GM12878 (cell line): Measurements from ENCODE around the gene SCN10A. TPM values are rescaled to one million over a fixed set of nuclear protein-coding genes. Genes with fewer than 3 reads are reported as not detected.

Source experiments
- ATAC-seq: fragments of 200-7000 bp; cut with Tn5 transposase; 3 replicates; pipeline ENCODE4 v1.9.1; 2020; ENCODE audit warnings: mild to moderate bottlenecking, moderate library complexity
- BruUV-seq: library from RNA; stranded (reverse); fragments of 400-500 nt; replicated peaks from 2 replicates; lab custom pipeline; 2021; lab: Mats Ljungman, UMichigan
- CTCF ChIA-PET: fragments of 300-600 bp; sonication (Branson Sonifier 250); formaldehyde crosslinking; extraction: SDS; loops from one replicate; lab custom pipeline; 2021; ENCODE audit warnings: inconsistent platforms; lab: Yijun Ruan, JAX
- POLR2A ChIA-PET: fragments of 350-600 bp; formaldehyde crosslinking; extraction: SDS; loops from one replicate; lab custom pipeline; 2021; ENCODE audit warnings: inconsistent platforms; lab: Charles Lee
- RAD21 ChIA-PET: fragments of 300-600 bp; sonication (Branson Sonifier 250); formaldehyde crosslinking; loops from one replicate; lab custom pipeline; 2023; ENCODE audit warnings: antibody characterized with exemption; ENCODE audit not compliant: unreplicated experiment; lab: Charles Lee
- SMC1A ChIA-PET: fragments of 300-600 bp; sonication (Branson Sonifier 250); formaldehyde crosslinking; loops from one replicate; lab custom pipeline; 2023; ENCODE audit not compliant: unreplicated experiment, uncharacterized antibody; lab: Charles Lee
- DNase-seq: peaks from one replicate; pipeline ENCODE4 v3.0.0-alpha.2; 2011; ENCODE audit warnings: low read depth, low spot score
- FAIRE-seq: peaks from 3 replicates; lab custom pipeline; 2011; peaks lifted over from hg19 to GRCh38; lab: Jason Lieb, UNC
- H2AFZ ChIP-seq: 2 replicates; pipeline ENCODE4 v1.6.0; 2011; ENCODE audit warnings: low read depth, low read length, control low read depth; ENCODE audit not compliant: control insufficient read depth
- H3K27ac ChIP-seq: 2 replicates; pipeline ENCODE4 v1.5.1; 2011; ENCODE audit warnings: control low read depth; ENCODE audit not compliant: control insufficient read depth, insufficient read depth
- H3K27me3 ChIP-seq, 2 experiments: replicated peaks in 1 of 2; 2 replicates each; pipeline versions ENCODE4 v1.6.0 to v1.6.1; 2011; ENCODE audit warnings: low read length in 1 of 2; ENCODE audit not compliant: control insufficient read depth in 2 of 2, insufficient read depth in 2 of 2
- H3K36me3 ChIP-seq, 2 experiments: 2 replicates each; pipeline ENCODE4 v1.5.1; 2011; ENCODE audit warnings: low read length in 1 of 2; ENCODE audit not compliant: control insufficient read depth in 2 of 2, insufficient read depth in 2 of 2
- H3K4me1 ChIP-seq: 2 replicates; pipeline ENCODE4 v1.6.1; 2011; ENCODE audit warnings: mild to moderate bottlenecking, low read length, moderate library complexity, mixed read lengths; ENCODE audit not compliant: control insufficient read depth, insufficient read depth
- H3K4me2 ChIP-seq: 2 replicates; pipeline ENCODE4 v1.6.0; 2011; ENCODE audit warnings: control low read depth; ENCODE audit not compliant: control insufficient read depth, insufficient read depth
- H3K4me3 ChIP-seq: fragments of 200-600 bp; sonication (generic); 2 replicates; pipeline ENCODE4 v1.5.1; 2016
- H3K79me2 ChIP-seq: 2 replicates; pipeline ENCODE4 v1.6.0; 2011; ENCODE audit warnings: low read length; ENCODE audit not compliant: control insufficient read depth, insufficient read depth
- H3K9ac ChIP-seq: 2 replicates; pipeline ENCODE4 v1.8.0; 2011; ENCODE audit warnings: low read length, control low read depth, mixed read lengths; ENCODE audit not compliant: control insufficient read depth, insufficient read depth
- H3K9me3 ChIP-seq: replicated peaks from 3 replicates; pipeline ENCODE4 v1.5.1; 2011; ENCODE audit warnings: mild to moderate bottlenecking, low read length; ENCODE audit not compliant: control insufficient read depth, insufficient read depth
- H4K20me1 ChIP-seq: 2 replicates; pipeline ENCODE4 v1.6.0; 2011; ENCODE audit not compliant: control insufficient read depth, insufficient read depth
- CHD2 ChIP-seq: IDR thresholded peaks from 2 replicates; pipeline ENCODE4 v1.6.1; 2011; ENCODE audit warnings: low read depth, low read length, improper control_type of control experiment, borderline replicate concordance
- CREB1 ChIP-seq: IDR thresholded peaks from 2 replicates; pipeline ENCODE4 v1.6.1; 2012; ENCODE audit warnings: low read depth, mild to moderate bottlenecking, inconsistent platforms
- SMARCA5 ChIP-seq: fragments of 450-650 bp; IDR thresholded peaks from 2 replicates; pipeline ENCODE4 v1.6.1; 2017; ENCODE audit warnings: mild to moderate bottlenecking
- TAF1 ChIP-seq: IDR thresholded peaks from 2 replicates; pipeline ENCODE4 v1.6.1; 2011; ENCODE audit warnings: mild to moderate bottlenecking, low read depth, low read length, borderline replicate concordance
- ZNF217 ChIP-seq: fragments of 450-650 bp; IDR thresholded peaks from 2 replicates; pipeline ENCODE4 v1.6.1; 2017; ENCODE audit warnings: antibody characterized with exemption, mild to moderate bottlenecking
- in situ Hi-C: fragments of 300-500 bp; cut with MboI; formaldehyde crosslinking; loops from 9 replicates; pipeline ENCODE4 v1.14.3; 2018; ENCODE audit warnings: mixed read lengths
- intact Hi-C: fragments of 100-400 bp; cut with micrococcal nuclease; formaldehyde crosslinking; loops from one replicate; pipeline ENCODE4 v1.14.2; 2022; ENCODE audit not compliant: unreplicated experiment
- polyA plus RNA-seq, 11 experiments: library from polyadenylated mRNA; depleted of rRNA in 4 of 11; unstranded in 6 of 11; stranded (reverse) in 5 of 11; fragments of >200 nt; fragmentation: Nextera tagmentation in 4 of 11; fragmentation: Illumina TruSeq in 1 of 11; extraction: Ambion mirVana in 4 of 11; extraction: Trizol in 1 of 11; gene quantifications; 1 replicate in 1 of 11; 2 replicates in 10 of 11; pipeline versions ENCODE4 v1.2.1 to v1.2.3, GENCODE V29; 2011 to 2016; ENCODE audit warnings: inconsistent platforms in 2 of 11, missing spikeins in 2 of 11, low read depth in 1 of 11
- total RNA-seq, 4 experiments: library from RNA; depleted of rRNA in 3 of 4; stranded (reverse); fragments of >200 nt in 3 of 4; fragmentation: Illumina TruSeq in 1 of 4; extraction: Trizol in 1 of 4; gene quantifications; 2 replicates each; pipeline versions ENCODE4 v1.2.1 to v1.2.3, GENCODE V29; 2013 to 2021
- TF ChIP-seq, protein P1 (sequence below): fragments of 450-650 bp; formaldehyde crosslinking; IDR thresholded peaks from 2 replicates; pipeline ENCODE4 v1.4.0; 2020; ENCODE audit warnings: mild to moderate bottlenecking, moderate library complexity
- TF ChIP-seq, protein P2 (sequence below): fragments of 450-650 bp; IDR thresholded peaks from 2 replicates; pipeline ENCODE4 v1.6.1; 2018; ENCODE audit warnings: borderline replicate concordance, mild to moderate bottlenecking; ENCODE audit not compliant: partially characterized antibody
- TF ChIP-seq, protein P3 (sequence below): fragments of 450-650 bp; formaldehyde crosslinking; IDR thresholded peaks from 2 replicates; pipeline ENCODE4 v1.4.0; 2022; ENCODE audit warnings: mild to moderate bottlenecking, moderate library complexity

Gene SCN10A
- total and polyA plus RNA-seq, 10 of the 15 experiments (the other 5 are each of a cell fraction or from before 2014, with no cell fraction given), result not detected

DNA sequence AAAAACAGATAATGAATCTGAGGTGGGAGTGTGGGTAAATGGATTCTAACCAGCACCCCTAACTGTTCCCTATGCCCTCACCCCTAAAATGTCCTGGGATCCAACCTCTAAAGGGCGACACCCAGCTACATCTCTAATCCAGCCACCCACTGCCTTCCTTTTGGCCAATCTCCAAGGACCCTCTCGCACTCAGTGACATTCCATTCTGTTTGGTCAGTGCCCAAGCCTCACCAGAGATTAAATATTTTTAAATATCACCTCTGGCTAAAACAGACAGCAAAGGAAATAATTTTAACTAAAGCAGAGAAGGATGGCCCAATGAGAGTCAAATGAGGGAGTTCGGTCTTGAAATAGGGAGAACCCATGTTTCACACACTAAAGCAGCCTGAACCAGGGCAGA is 19.9 kb upstream of the SCN10A start (continued):
- TF ChIP-seq CREB1, result no peak

DNA sequence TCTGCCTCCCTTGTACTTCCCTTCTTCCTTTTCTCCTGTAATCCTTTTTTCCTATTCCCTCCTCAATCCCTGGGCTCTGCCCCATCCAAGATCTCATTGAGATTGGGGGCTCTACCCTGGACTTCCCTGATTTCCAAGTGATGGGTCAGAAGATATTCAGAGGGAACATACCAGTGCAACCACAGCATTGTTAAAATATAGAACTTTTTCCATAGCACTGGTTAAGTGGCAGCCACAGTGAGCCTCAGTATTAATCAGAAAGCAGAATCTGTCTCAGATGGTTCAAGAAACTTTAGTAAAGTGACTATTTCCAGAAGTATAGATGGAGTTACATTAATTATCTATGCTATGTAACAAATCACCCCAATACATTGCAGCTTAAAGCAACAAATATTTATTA is 18.7 kb upstream of the SCN10A start:
- H2AFZ ChIP-seq, result no peak overlapping the region
- FAIRE-seq (no peak), DNase-seq (no peak), ATAC-seq (no peak)
- no peaks in the 10 kb centered on the region; a peak in 2 of 4 replicates for H3K27me3 ChIP-seq
- RAD21 ChIA-PET, result no interaction called here
- no peak overlapping the region for H3K4me2 ChIP-seq
- intact Hi-C loops, result no loop called here
- H3K9ac ChIP-seq, result no peak overlapping the region
- no peak overlapping the region for H3K27ac ChIP-seq
- no peaks in the 10 kb centered on the region for H4K20me1 ChIP-seq
- H3K79me2 ChIP-seq, result no peaks in the 10 kb centered on the region
- BruUV-seq, result no TSS peak
- POLR2A ChIA-PET, result no interaction called here
- no peaks in the 10 kb centered on the region for H3K9me3 ChIP-seq
- SMC1A ChIA-PET, result no interaction called here
- in situ Hi-C loops, result no loop called here
- H3K4me3 ChIP-seq, result no peak overlapping the region
- no peaks in the 10 kb centered on the region for H3K36me3 ChIP-seq
- CTCF ChIA-PET, result no interaction called here
- TF ChIP-seq TAF1, result no peak
- no peak for TF ChIP-seq ZNF217
- TF ChIP-seq, protein P1, sequence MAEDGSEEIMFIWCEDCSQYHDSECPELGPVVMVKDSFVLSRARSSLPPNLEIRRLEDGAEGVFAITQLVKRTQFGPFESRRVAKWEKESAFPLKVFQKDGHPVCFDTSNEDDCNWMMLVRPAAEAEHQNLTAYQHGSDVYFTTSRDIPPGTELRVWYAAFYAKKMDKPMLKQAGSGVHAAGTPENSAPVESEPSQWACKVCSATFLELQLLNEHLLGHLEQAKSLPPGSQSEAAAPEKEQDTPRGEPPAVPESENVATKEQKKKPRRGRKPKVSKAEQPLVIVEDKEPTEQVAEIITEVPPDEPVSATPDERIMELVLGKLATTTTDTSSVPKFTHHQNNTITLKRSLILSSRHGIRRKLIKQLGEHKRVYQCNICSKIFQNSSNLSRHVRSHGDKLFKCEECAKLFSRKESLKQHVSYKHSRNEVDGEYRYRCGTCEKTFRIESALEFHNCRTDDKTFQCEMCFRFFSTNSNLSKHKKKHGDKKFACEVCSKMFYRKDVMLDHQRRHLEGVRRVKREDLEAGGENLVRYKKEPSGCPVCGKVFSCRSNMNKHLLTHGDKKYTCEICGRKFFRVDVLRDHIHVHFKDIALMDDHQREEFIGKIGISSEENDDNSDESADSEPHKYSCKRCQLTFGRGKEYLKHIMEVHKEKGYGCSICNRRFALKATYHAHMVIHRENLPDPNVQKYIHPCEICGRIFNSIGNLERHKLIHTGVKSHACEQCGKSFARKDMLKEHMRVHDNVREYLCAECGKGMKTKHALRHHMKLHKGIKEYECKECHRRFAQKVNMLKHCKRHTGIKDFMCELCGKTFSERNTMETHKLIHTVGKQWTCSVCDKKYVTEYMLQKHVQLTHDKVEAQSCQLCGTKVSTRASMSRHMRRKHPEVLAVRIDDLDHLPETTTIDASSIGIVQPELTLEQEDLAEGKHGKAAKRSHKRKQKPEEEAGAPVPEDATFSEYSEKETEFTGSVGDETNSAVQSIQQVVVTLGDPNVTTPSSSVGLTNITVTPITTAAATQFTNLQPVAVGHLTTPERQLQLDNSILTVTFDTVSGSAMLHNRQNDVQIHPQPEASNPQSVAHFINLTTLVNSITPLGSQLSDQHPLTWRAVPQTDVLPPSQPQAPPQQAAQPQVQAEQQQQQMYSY, result no peak
- TF ChIP-seq SMARCA5, result no peak
- TF ChIP-seq, protein P2, sequence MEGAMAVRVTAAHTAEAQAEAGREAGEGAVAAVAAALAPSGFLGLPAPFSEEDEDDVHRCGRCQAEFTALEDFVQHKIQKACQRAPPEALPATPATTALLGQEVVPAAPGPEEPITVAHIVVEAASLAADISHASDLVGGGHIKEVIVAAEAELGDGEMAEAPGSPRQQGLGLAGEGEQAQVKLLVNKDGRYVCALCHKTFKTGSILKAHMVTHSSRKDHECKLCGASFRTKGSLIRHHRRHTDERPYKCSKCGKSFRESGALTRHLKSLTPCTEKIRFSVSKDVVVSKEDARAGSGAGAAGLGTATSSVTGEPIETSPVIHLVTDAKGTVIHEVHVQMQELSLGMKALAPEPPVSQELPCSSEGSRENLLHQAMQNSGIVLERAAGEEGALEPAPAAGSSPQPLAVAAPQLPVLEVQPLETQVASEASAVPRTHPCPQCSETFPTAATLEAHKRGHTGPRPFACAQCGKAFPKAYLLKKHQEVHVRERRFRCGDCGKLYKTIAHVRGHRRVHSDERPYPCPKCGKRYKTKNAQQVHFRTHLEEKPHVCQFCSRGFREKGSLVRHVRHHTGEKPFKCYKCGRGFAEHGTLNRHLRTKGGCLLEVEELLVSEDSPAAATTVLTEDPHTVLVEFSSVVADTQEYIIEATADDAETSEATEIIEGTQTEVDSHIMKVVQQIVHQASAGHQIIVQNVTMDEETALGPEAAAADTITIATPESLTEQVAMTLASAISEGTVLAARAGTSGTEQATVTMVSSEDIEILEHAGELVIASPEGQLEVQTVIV, result no peak
- no peak for TF ChIP-seq CHD2
- TF ChIP-seq, protein P3, sequence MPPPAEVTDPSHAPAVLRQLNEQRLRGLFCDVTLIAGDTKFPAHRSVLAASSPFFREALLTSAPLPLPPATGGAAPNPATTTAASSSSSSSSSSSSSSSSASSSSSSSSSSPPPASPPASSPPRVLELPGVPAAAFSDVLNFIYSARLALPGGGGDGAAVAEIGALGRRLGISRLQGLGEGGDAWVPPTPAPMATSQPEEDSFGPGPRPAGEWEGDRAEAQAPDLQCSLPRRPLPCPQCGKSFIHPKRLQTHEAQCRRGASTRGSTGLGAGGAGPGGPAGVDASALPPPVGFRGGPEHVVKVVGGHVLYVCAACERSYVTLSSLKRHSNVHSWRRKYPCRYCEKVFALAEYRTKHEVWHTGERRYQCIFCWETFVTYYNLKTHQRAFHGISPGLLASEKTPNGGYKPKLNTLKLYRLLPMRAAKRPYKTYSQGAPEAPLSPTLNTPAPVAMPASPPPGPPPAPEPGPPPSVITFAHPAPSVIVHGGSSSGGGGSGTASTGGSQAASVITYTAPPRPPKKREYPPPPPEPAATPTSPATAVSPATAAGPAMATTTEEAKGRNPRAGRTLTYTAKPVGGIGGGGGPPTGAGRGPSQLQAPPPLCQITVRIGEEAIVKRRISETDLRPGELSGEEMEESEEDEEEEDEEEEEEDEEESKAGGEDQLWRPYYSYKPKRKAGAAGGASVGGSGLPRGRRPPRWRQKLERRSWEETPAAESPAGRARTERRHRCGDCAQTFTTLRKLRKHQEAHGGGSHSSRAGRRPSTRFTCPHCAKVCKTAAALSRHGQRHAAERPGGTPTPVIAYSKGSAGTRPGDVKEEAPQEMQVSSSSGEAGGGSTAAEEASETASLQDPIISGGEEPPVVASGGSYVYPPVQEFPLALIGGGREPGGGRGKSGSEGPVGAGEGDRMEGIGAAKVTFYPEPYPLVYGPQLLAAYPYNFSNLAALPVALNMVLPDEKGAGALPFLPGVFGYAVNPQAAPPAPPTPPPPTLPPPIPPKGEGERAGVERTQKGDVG, result no peak
- no peaks in the 10 kb centered on the region for H3K4me1 ChIP-seq
